Gastroesophageal sphincter (tissue), 2 donors: ENCODE measurements around the gene PIAS4.

ENCODE experiments used
- EP300 ChIP-seq: sonication (generic); formaldehyde crosslinking; IDR thresholded peaks from one replicate; pipeline ENCODE4 v1.6.1; 2017; ENCODE audit warnings: antibody characterized with exemption, mild to moderate bottlenecking
- POLR2AphosphoS5 ChIP-seq: sonication (generic); formaldehyde crosslinking; IDR thresholded peaks from one replicate; pipeline ENCODE4 v1.6.1; 2017; ENCODE audit warnings: antibody characterized with exemption

DNA sequence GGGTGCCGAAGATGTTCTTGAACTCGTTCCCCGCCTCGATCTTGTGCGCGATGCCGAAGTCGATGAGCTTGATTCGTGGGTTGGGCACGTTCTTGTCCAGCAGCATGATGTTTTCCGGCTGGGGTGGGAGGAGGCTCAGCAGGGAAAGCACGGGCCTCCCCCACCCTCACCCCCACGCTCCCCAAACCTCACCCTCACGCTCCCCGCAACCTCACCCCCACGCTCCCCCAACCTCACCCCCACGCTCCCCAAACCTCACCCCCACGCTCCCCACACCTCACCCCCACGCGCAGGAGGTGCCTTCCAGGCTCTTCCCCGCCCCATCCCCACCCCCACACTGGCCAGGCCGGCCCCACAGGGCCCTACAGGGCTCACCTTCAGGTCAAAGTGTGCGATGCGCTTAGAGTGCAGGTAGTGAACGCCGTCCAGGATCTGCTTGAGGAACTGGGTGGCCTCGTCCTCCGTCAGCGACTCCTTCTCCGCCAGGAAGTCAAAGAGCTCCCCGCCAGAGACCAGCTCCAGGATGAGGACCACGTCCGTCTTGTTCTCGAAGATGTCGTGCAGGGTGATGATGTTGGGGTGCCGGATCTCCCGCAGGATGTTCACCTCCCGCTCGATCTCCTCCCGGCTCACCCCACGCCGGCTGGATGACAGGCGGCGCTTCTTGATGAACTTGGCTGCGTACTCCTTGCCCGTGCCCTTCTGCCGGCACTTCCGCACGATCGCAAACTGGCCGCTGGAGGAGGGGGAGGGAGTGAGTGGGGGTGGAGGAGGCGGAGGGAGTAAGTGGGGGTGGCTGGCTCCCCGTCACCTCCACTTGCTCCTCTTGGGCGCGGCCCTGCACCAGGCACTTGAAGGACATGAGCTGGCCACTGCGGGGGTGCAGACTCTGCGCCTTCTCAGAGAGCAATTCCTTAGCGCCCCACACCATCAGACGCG lies 43.0 kb upstream of the PIAS4 start:
- TF ChIP-seq POLR2AphosphoS5 (no peak), EP300 (no peak)
